ENCODE results near the gene THPO. TPM values are rescaled to one million over a fixed set of nuclear protein-coding genes. Genes with fewer than 3 reads are reported as not detected.

THPO gene
- total and polyA plus RNA-seq, 9 of the 15 experiments (the other 6 are each of a cell fraction or from before 2014, with no cell fraction given), result 0.11 to 1.1 (median 0.35) TPM; not detected in 1

GRCh38 chr3:184335661-184336546 is 42.1 kb downstream of the THPO start (continued):
- TF ChIP-seq CHD7 (IDR thresholded peaks at IDR 0.05; ENCODE audit: low read depth, low read length) (no peak), ZBTB7A (IDR thresholded peaks at IDR 0.05; ENCODE audit: borderline replicate concordance, control insufficient read depth, low read depth, low read length) (peak; percentile 58; the same call in 1 of the 2 replicates), ZC3H4 (CRISPR knock-in tag; IDR thresholded peaks at IDR 0.05; ENCODE audit: borderline replicate concordance) (no peak), ZBTB33 (CRISPR knock-in tag; IDR thresholded peaks at IDR 0.05) (no peak), PRDM10 (IDR thresholded peaks at IDR 0.05; ENCODE audit: partially characterized antibody) (no peak), ZNF589 (CRISPR knock-in tag; IDR thresholded peaks at IDR 0.05; ENCODE audit: low read depth) (no peak), ZNF316 (IDR thresholded peaks at IDR 0.05) (peak; percentile 32; the same call in 1 of the 2 replicates)

Measured in K562 (cell line).